Measurements from ENCODE around the gene PRICKLE1. TPM values are rescaled to one million over a fixed set of nuclear protein-coding genes. Genes with fewer than 3 reads are reported as not detected.
"Not testable (repeated sequence)": the region's sequence is repeated elsewhere in the genome, so short reads cannot be mapped to it uniquely, and the experiment has no call there.

The PRICKLE1 gene
- total RNA-seq, 1 experiment from 2014 or later: 14.0 TPM

DNA sequence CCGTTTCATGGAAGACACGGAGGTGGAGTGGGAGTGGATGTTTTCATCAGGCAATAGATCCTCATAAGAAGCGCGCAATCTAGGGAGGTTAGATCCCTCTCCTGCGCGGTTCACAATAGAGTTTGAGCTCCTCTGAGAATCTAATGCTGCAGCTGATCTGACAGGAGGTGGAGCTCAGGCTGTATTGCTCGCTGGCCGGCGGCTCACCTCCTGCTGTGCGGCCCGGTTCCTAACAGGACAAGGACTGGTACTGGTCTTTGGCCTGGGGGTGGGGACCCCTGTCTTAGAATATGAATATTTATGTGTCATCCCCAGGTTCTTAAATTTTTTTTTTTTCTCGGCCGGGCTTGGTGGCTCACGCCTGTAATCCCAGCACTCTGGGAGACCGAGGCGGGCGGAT, 36.7 kb downstream of the PRICKLE1 start:
- peaks cover 48% of the 10 kb centered on the region for H3K27me3 ChIP-seq (ENCODE audit: control insufficient read depth, insufficient read depth, low read length)
- peak; percentile 33 for DNase-seq
- H3K4me3 ChIP-seq (ENCODE audit: insufficient read depth, low read depth, low read length): no peak overlapping the region
- H3K36me3 ChIP-seq (replicated peaks; ENCODE audit: control insufficient read depth, insufficient read depth, low read length): no peaks in the 10 kb centered on the region

GRCh38 chr12:42550800-42551199, 38.7 kb downstream of the PRICKLE1 start:
- DNase-seq: no peak
- H3K4me3 ChIP-seq (ENCODE audit: insufficient read depth, low read depth, low read length): no peak overlapping the region
- H3K27me3 ChIP-seq (ENCODE audit: control insufficient read depth, insufficient read depth, low read length): peaks cover 48% of the 10 kb centered on the region
- no peaks in the 10 kb centered on the region for H3K36me3 ChIP-seq (replicated peaks; ENCODE audit: control insufficient read depth, insufficient read depth, low read length)

DNA sequence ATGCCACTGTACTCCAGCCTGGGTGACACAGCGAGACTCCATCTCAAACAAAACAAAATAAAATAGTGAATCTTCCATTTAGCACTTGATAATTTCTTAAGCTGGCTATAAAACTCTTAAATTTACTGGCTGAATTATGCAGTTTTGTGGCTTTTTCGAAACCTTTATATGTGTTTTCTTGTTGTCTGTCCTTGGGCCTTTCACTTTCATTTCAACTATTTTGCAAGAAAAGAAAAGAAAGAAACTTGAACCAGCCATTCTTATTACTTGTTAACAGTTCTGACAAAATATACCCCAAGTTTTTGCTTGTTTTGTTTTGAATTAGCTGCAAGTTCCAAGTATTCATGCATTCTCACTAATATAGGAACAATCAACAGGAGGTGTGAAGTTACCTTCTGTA, 42.8 kb downstream of the PRICKLE1 start:
- peaks cover 26% of the 10 kb centered on the region for H3K27me3 ChIP-seq (ENCODE audit: control insufficient read depth, insufficient read depth, low read length)
- no peak for DNase-seq
- no peak overlapping the region for H3K4me3 ChIP-seq (ENCODE audit: insufficient read depth, low read depth, low read length)
- no peaks in the 10 kb centered on the region for H3K36me3 ChIP-seq (replicated peaks; ENCODE audit: control insufficient read depth, insufficient read depth, low read length)

- H3K27me3 ChIP-seq (ENCODE audit: control insufficient read depth, insufficient read depth, low read length): no peaks in the 10 kb centered on the region
- no peak for DNase-seq
- no peak overlapping the region for H3K4me3 ChIP-seq (ENCODE audit: insufficient read depth, low read depth, low read length)
- no peaks in the 10 kb centered on the region for H3K36me3 ChIP-seq (replicated peaks; ENCODE audit: control insufficient read depth, insufficient read depth, low read length)
Measured at GRCh38 chr12:42541965-42542364, 47.6 kb downstream of the PRICKLE1 start.

DNA sequence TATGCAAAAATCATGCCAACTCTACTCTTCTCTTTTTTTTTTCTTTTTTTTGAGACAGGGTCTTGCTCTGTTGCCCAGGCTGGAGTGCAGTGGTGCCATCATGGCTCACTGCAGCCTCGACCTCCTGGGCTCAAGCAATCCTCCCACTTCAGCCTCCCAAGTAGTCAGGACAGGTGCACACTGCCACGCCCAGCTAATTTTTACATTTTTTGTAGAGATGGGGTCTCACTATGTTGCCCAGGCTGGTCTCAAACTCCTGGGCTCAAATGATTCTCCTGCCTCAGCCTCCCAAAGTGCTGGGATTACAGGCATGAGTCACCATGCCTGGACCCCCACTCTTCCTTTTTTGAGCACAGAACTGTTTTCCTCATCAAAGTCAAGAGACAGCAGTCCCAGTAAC, 48.2 kb downstream of the PRICKLE1 start:
- H3K4me3 ChIP-seq (ENCODE audit: insufficient read depth, low read depth, low read length); H3K36me3 ChIP-seq (replicated peaks; ENCODE audit: control insufficient read depth, insufficient read depth, low read length); H3K27me3 ChIP-seq (ENCODE audit: control insufficient read depth, insufficient read depth, low read length); DNase-seq: not testable (repeated sequence)

DNA sequence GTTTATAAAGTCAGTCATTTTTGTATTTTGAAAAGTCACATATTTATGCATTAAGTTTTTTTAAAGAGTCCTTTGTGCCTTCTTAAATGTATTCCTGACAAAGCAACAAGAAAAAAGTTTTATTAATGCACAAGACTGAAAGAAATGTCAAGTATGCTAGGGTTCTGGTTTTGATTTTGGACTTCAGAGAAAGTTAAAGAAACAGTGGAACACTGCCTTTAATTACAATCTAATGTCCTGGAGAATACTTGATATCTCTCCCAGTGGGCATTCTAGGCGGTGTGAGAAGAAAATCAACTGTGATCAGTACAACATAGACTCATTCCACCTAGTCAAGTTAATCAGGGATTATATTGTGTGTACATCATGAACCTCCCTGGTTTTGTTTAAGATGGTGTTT, 49.9 kb downstream of the PRICKLE1 start:
- H3K4me3 ChIP-seq (ENCODE audit: insufficient read depth, low read depth, low read length): no peak overlapping the region
- no peaks in the 10 kb centered on the region for H3K36me3 ChIP-seq (replicated peaks; ENCODE audit: control insufficient read depth, insufficient read depth, low read length)
- H3K27me3 ChIP-seq (ENCODE audit: control insufficient read depth, insufficient read depth, low read length): no peaks in the 10 kb centered on the region
- no peak for DNase-seq

DNA sequence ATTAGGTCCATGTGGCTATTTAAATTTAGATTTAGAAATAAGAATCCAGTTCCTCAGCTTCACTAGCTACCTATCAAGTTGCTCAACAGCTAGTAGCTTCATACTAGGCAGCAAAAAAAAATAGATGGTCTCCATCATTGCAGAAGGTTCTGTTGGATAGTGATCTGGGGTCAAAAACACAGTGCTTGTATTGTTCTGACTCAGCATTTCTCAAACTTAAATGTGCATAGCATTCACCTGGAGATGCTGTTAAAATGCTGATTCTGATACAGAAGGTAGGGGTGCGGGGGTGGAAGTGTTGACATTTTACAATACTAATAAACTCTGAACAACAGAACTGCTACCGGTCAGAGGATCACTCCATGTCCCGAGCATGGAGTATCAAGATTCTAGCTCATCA, 51.3 kb downstream of the PRICKLE1 start:
- H3K36me3 ChIP-seq (replicated peaks; ENCODE audit: control insufficient read depth, insufficient read depth, low read length): no peaks in the 10 kb centered on the region
- H3K27me3 ChIP-seq (ENCODE audit: control insufficient read depth, insufficient read depth, low read length): no peaks in the 10 kb centered on the region
- H3K4me3 ChIP-seq (ENCODE audit: insufficient read depth, low read depth, low read length): no peak overlapping the region
- DNase-seq: no peak

DNA sequence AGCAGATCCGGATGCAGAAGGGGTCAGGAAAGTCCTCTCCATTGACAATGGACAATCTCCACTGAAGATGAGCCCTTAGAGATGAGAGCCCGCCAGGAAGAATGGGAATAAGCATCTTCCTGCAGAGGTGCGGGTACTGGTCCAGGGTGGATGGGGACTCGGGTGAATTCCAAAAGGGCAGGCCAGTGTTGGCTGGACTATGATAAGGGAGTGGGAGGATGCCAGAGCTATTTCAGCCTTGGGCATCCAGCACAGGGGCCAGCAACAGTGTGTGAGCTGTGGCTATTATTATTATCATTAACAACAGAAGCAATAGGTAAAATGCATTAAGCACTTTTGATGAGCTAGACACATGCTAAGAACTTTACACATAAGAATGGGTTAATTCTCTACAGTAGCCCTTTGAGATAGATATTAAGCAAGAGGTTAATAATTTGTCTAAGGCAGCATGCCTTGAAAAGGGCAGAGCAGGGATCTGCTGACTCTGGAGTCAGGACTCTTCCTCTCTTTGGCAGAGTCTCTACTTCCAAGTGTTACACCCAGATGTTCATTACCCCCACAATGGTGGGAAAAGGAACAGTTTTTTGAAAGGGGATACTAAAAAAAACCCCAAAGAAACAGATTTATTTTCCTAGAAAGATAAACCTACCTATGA, 55.2 kb downstream of the PRICKLE1 start:
- Histone ChIP-seq H3K27me3 (ENCODE audit: control insufficient read depth, insufficient read depth, low read length) (no peaks in the 10 kb centered on the region), H3K4me3 (ENCODE audit: insufficient read depth, low read depth, low read length) (no peak overlapping the region), H3K36me3 (replicated peaks; ENCODE audit: control insufficient read depth, insufficient read depth, low read length) (no peaks in the 10 kb centered on the region)
- no peak for DNase-seq

GRCh38 chr12:42530284-42530683, 59.3 kb downstream of the PRICKLE1 start:
- no peaks in the 10 kb centered on the region for H3K36me3 ChIP-seq (replicated peaks; ENCODE audit: control insufficient read depth, insufficient read depth, low read length)
- DNase-seq: no peak
- H3K4me3 ChIP-seq (ENCODE audit: insufficient read depth, low read depth, low read length): no peak overlapping the region
- no peaks in the 10 kb centered on the region for H3K27me3 ChIP-seq (ENCODE audit: control insufficient read depth, insufficient read depth, low read length)

GRCh38 chr12:42525444-42525843, 64.1 kb downstream of the PRICKLE1 start:
- no peaks in the 10 kb centered on the region for H3K36me3 ChIP-seq (replicated peaks; ENCODE audit: control insufficient read depth, insufficient read depth, low read length)
- no peak overlapping the region for H3K4me3 ChIP-seq (ENCODE audit: insufficient read depth, low read depth, low read length)
- DNase-seq: no peak
- H3K27me3 ChIP-seq (ENCODE audit: control insufficient read depth, insufficient read depth, low read length): no peaks in the 10 kb centered on the region

DNA sequence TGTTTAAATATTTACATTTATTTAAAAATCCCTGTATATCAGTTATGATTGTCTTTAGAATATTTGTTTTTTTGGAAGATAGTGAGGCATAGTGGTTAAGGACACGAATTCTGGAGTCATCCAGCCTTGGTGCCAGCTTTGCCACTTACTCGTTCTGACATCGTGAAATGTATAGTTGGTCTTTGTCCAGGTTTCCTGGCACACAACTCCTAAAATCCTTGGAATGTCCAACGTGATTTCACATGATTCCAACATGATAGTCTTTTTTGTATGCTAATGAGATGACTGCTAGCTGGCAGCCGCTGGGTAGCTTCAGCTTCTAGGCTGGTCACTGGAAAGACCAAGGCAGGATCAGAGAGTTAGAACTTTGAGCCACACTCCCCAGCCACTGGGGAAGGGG, 64.8 kb downstream of the PRICKLE1 start:
- no peaks in the 10 kb centered on the region for H3K36me3 ChIP-seq (replicated peaks; ENCODE audit: control insufficient read depth, insufficient read depth, low read length)
- DNase-seq: no peak
- H3K4me3 ChIP-seq (ENCODE audit: insufficient read depth, low read depth, low read length): no peak overlapping the region
- no peaks in the 10 kb centered on the region for H3K27me3 ChIP-seq (ENCODE audit: control insufficient read depth, insufficient read depth, low read length)

- Histone ChIP-seq H3K36me3 (replicated peaks; ENCODE audit: control insufficient read depth, insufficient read depth, low read length) (no peaks in the 10 kb centered on the region), H3K4me3 (ENCODE audit: insufficient read depth, low read depth, low read length) (no peak overlapping the region), H3K27me3 (ENCODE audit: control insufficient read depth, insufficient read depth, low read length) (no peaks in the 10 kb centered on the region)
- no peak for DNase-seq
Measured at GRCh38 chr12:42516573-42516972, 73.0 kb downstream of the PRICKLE1 start.

- Histone ChIP-seq H3K36me3 (replicated peaks; ENCODE audit: control insufficient read depth, insufficient read depth, low read length) (no peaks in the 10 kb centered on the region), H3K4me3 (ENCODE audit: insufficient read depth, low read depth, low read length) (no peak overlapping the region), H3K27me3 (ENCODE audit: control insufficient read depth, insufficient read depth, low read length) (no peaks in the 10 kb centered on the region)
- DNase-seq: no peak
Measured at GRCh38 chr12:42511656-42512055, 77.9 kb downstream of the PRICKLE1 start.

- no peak overlapping the region for H3K4me3 ChIP-seq (ENCODE audit: insufficient read depth, low read depth, low read length)
- H3K36me3 ChIP-seq (replicated peaks; ENCODE audit: control insufficient read depth, insufficient read depth, low read length): no peaks in the 10 kb centered on the region
- peak; percentile 72 for DNase-seq
- no peaks in the 10 kb centered on the region for H3K27me3 ChIP-seq (ENCODE audit: control insufficient read depth, insufficient read depth, low read length)
Measured at GRCh38 chr12:42510823-42511222, 78.7 kb downstream of the PRICKLE1 start.

GRCh38 chr12:42508913-42509460, 80.6 kb downstream of the PRICKLE1 start:
- Histone ChIP-seq H3K36me3 (replicated peaks; ENCODE audit: control insufficient read depth, insufficient read depth, low read length) (no peaks in the 10 kb centered on the region), H3K27me3 (ENCODE audit: control insufficient read depth, insufficient read depth, low read length) (no peaks in the 10 kb centered on the region), H3K4me3 (ENCODE audit: insufficient read depth, low read depth, low read length) (no peak overlapping the region)
- no peak for DNase-seq

DNA sequence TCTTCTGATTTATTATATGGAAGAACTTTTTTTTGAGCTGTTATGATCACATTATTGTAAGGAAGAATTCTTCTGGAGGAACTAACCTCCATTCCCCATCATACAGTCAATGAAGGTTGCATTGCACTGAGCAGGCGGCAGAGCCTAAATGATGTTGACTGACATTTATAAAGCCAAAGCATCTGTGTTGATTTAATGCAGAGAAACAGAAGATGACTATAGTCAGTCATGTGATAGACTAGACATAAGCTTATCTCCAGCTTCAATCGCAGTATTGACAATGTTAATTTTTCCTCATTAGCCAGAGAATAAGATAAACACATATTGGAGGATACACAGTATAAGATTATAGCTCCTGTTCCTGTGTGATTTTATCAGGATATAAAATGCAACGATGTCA, 82.0 kb downstream of the PRICKLE1 start:
- no peak for DNase-seq
- Histone ChIP-seq H3K36me3 (replicated peaks; ENCODE audit: control insufficient read depth, insufficient read depth, low read length) (no peaks in the 10 kb centered on the region), H3K27me3 (ENCODE audit: control insufficient read depth, insufficient read depth, low read length) (no peaks in the 10 kb centered on the region), H3K4me3 (ENCODE audit: insufficient read depth, low read depth, low read length) (no peak overlapping the region)

Data from H7 (cell line).